ENCODE measurements around the gene AGT. TPM values are rescaled to one million over a fixed set of nuclear protein-coding genes. Genes with fewer than 3 reads are reported as not detected.

The AGT gene
- 18.1 to 119 TPM (median 118 TPM) in 3 replicates for total RNA-seq
- long read RNA-seq, transcript AGT-201 (5 exons, 2,291 nt): major isoform, 395 of 478 reads
- long read RNA-seq, partial matches to known transcripts: 47 of 478 reads
- long read RNA-seq, other reads (novel, unspliced or antisense): 36 of 478 reads

DNA sequence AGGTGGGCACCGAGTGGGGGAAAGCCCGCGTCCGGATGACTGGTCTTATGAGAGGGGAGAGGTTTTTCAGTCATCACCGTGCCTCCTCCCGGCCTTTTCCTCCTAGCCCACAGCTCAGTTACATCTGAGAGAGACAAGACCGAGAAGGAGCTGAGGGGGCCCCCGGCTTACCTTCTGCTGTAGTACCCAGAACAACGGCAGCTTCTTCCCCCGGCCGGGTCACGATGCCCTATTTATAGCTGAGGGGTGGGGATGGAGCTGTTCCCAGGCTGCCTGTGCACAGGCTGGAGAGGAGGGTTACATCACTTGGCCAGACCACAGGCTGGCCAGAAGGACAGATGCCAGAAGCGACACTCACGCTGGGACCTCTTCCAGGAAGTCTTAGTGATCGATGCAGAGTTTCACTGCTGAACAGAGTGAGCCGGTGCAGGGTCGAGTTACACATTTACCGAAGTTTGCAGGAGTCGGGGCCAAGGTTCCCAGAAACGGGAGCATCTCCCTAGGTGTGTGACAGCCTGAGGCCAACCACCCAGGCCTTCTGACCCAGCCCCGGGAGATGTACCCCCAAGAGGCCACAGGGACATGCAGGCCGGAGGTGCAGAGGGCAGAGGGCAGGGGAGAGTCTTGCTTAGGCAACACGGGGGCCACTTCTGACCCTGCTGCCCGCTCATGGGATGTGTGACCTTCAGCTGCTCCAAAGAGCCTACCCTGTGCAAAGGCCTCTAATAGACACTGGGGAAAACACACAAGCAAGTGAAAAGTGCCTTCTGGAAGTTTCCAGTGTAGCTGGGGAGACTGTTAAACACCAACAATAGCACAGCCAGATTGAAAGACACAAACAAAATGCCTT is at the start of gene AGT:
AGT (minus strand) TSS at position 208 of the 850 bp plus-strand sequence. CDS start 3,299 bp downstream, outside the sequence.
- TF ChIP-seq, protein P1, sequence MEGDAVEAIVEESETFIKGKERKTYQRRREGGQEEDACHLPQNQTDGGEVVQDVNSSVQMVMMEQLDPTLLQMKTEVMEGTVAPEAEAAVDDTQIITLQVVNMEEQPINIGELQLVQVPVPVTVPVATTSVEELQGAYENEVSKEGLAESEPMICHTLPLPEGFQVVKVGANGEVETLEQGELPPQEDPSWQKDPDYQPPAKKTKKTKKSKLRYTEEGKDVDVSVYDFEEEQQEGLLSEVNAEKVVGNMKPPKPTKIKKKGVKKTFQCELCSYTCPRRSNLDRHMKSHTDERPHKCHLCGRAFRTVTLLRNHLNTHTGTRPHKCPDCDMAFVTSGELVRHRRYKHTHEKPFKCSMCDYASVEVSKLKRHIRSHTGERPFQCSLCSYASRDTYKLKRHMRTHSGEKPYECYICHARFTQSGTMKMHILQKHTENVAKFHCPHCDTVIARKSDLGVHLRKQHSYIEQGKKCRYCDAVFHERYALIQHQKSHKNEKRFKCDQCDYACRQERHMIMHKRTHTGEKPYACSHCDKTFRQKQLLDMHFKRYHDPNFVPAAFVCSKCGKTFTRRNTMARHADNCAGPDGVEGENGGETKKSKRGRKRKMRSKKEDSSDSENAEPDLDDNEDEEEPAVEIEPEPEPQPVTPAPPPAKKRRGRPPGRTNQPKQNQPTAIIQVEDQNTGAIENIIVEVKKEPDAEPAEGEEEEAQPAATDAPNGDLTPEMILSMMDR (IDR thresholded peaks at IDR 0.05): no peak

DNA sequence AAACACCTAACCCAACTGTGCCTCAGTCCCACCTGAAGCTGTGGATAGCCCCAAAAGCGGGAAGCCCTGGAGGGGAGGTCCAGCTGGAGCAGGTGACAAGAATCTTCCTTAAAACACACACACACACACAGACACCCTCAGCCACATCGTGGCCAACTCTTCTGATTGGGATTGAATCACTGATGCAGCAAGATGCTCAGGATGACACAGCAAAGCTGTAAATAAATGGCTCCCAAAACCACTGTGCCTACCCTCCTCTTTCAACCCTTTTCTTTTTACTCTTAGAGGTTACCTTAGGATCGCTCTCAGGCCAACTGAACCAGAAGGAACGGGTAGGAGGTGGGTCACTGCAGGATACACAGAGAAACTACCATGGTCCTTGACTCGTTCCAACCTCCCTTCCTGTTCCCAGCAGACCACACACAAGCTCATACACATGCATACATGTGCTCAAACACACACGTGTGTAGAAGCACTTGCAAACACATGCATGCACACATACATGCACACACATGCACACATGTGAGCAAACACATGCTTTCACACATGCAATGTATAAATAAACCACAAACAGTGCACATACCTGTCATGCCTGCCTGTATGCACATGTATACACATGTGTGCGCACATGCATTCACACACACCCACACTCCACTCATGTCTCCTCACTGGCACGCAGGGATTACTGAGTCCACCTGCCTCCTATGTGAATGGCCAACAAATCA is 47.7 kb upstream of the AGT start:
- Mint-ChIP-seq H3K4me1 (ENCODE audit: low read depth) (peaks cover 3% of the 10 kb centered on the region), H3K27me3 (ENCODE audit: low read depth) (no peaks in the 10 kb centered on the region), H3K27ac (ENCODE audit: unreplicated experiment) (no peak overlapping the region), H3K9me3 (ENCODE audit: low read depth) (peaks cover 6% of the 10 kb centered on the region), H3K36me3 (ENCODE audit: low read depth) (peaks cover 2% of the 10 kb centered on the region), H3K4me3 (ENCODE audit: unreplicated experiment) (no peak overlapping the region)
- TF ChIP-seq, protein P1 (IDR thresholded peaks at IDR 0.05): no peak
- DNase-seq (ENCODE audit: low spot score): no peak

More for the DNA sequence above, at the start of gene AGT:
- DNase-seq (ENCODE audit: low spot score): no peak
- Mint-ChIP-seq H3K9me3 (ENCODE audit: low read depth) (peaks cover 4% of the 10 kb centered on the region), H3K36me3 (ENCODE audit: low read depth) (peaks cover 5% of the 10 kb centered on the region), H3K27me3 (ENCODE audit: low read depth) (no peaks in the 10 kb centered on the region), H3K27ac (ENCODE audit: unreplicated experiment) (peak within 1 kb of the TSS; percentile 88), H3K4me3 (ENCODE audit: unreplicated experiment) (peak within 1 kb of the TSS; percentile 68), H3K4me1 (ENCODE audit: low read depth) (peaks cover 49% of the 10 kb centered on the region)

DNA sequence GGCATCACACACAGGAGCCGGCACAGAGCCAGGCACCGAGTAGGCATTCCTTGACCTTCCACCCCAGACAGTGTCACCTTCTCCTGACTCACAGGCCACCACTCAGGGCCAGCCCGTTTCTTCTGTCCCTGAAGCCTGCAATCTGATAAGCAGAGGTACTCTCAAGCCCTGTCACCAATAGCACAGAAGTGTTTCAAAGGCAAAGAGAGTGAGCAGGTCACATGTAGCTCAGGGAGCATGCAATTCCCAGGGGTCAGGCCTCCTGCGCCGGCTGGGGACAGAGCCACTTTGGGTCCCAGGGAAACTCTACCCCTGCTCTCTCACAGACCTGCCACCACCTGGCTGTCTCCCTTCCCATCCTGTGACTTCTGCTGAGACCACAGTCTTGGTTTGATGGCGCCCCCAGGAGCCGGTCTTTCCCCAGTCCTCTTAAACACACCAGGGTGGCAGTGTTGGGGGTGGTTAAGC is 46.5 kb upstream of the AGT start:
- Mint-ChIP-seq H3K36me3 (ENCODE audit: low read depth) (peaks cover 2% of the 10 kb centered on the region), H3K9me3 (ENCODE audit: low read depth) (peaks cover 6% of the 10 kb centered on the region)

DNA sequence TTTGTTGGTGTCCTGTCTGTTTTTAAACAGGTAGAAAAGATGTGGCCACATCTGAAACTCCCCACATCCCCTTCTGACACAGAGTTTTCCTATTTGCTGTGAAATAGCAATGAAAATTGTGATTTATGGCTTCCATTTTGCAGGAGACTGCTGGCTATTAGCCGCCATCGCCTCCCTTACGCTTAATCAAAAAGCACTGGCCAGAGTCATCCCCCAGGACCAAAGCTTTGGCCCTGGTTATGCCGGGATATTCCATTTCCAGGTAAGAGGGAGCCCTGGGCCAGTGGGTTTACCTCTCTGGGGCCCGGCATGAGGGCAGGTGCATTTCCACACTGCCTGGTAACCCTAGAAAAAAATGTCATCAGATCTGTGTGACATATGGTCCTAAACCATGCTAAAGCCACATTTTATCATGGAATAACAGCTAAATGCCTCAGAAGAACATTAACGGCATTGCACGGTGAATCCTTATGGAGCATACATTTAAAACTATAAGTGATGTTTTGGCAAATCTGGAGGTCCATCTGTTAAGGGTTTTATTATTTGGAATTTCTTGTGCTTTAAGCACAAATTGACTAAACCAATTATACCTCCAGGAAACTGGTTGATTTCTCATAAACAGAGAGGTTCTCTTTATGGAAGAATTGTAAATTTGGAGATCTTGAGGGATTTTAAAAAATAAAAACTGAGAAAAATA is 45.6 kb upstream of the AGT start:
- TF ChIP-seq, protein P1 (IDR thresholded peaks at IDR 0.05): no peak
- no peak for DNase-seq (ENCODE audit: low spot score)
- Mint-ChIP-seq H3K27me3 (ENCODE audit: low read depth) (no peaks in the 10 kb centered on the region), H3K9me3 (ENCODE audit: low read depth) (peaks cover 6% of the 10 kb centered on the region), H3K36me3 (ENCODE audit: low read depth) (peaks cover under 1% of the 10 kb centered on the region), H3K4me1 (ENCODE audit: low read depth) (peaks cover 8% of the 10 kb centered on the region), H3K27ac (ENCODE audit: unreplicated experiment) (no peak overlapping the region), H3K4me3 (ENCODE audit: unreplicated experiment) (no peak overlapping the region)

More for the DNA sequence above, 46.5 kb upstream of the AGT start:
- Mint-ChIP-seq H3K4me1 (ENCODE audit: low read depth) (peaks cover 3% of the 10 kb centered on the region), H3K4me3 (ENCODE audit: unreplicated experiment) (no peak overlapping the region), H3K27ac (ENCODE audit: unreplicated experiment) (no peak overlapping the region), H3K27me3 (ENCODE audit: low read depth) (no peaks in the 10 kb centered on the region)
- no peak for DNase-seq (ENCODE audit: low spot score)
- TF ChIP-seq, protein P1 (IDR thresholded peaks at IDR 0.05): peak; percentile 17
